Fibroblast of pulmonary artery (primary cell): ENCODE data around the gene GNB1.
"Not testable (repeated sequence)": the region's sequence is repeated elsewhere in the genome, so short reads cannot be mapped to it uniquely, and the experiment has no call there.

ENCODE experiments used
- DNase-seq: peaks from one replicate; pipeline ENCODE4 v3.0.0-alpha.2; 2010; ENCODE audit warnings: low read depth
- H3K4me3 ChIP-seq: replicated peaks from 2 replicates; pipeline ENCODE4 v1.5.1; 2011; ENCODE audit warnings: low read depth, mild to moderate bottlenecking, control low read depth, low read length, moderate library complexity
- TF ChIP-seq, protein P1 (sequence below): IDR thresholded peaks from 2 replicates; pipeline ENCODE4 v1.5.1; 2011; ENCODE audit warnings: mild to moderate bottlenecking, control low read depth, low read length, inconsistent platforms; ENCODE audit errors: missing control alignments

The GNB1 gene

DNA sequence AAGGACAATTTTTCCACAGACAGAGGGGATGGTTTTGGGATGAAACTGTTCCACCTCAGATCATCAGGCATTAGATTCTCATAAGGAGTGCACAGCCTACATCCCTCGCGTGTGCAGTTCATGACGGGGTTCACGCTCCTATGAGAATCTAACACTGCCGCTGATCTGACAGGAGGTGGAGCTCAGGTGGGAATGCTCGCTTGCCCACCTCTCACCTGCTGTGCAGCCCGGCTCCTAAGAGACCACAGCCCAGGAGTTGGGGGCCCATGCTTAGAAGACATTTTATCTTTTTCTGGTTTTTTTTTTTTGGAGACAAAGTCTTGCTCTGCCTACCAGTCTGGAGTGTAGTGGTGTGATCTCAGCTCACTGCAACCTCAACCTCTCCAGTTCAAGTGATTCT lies 16.0 kb downstream of the GNB1 start:
- H3K4me3 ChIP-seq, result no peak overlapping the region
- TF ChIP-seq, protein P1, sequence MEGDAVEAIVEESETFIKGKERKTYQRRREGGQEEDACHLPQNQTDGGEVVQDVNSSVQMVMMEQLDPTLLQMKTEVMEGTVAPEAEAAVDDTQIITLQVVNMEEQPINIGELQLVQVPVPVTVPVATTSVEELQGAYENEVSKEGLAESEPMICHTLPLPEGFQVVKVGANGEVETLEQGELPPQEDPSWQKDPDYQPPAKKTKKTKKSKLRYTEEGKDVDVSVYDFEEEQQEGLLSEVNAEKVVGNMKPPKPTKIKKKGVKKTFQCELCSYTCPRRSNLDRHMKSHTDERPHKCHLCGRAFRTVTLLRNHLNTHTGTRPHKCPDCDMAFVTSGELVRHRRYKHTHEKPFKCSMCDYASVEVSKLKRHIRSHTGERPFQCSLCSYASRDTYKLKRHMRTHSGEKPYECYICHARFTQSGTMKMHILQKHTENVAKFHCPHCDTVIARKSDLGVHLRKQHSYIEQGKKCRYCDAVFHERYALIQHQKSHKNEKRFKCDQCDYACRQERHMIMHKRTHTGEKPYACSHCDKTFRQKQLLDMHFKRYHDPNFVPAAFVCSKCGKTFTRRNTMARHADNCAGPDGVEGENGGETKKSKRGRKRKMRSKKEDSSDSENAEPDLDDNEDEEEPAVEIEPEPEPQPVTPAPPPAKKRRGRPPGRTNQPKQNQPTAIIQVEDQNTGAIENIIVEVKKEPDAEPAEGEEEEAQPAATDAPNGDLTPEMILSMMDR, result no peak
- no peak for DNase-seq

DNA sequence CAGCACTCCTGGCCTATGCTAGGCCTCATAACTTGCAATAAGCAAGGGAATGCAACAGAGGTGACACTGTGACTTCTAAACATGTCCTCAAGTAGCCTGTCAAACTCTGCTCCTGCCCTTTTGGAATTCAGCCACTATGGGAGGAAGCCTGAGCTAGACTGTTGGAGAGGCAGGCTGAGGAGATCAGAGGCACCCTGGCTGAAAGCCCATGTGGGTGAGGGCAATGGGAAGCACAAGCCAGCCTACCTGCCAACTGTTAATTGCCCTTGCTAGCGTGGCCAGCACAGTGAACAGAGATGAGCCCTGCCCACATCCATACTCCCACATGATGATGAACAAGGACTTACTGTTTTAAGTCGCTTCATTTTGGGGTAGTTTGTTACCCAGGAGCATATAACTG lies 17.7 kb downstream of the GNB1 start:
- H3K4me3 ChIP-seq, result no peak overlapping the region
- TF ChIP-seq, protein P1, result no peak
- no peak for DNase-seq

DNA sequence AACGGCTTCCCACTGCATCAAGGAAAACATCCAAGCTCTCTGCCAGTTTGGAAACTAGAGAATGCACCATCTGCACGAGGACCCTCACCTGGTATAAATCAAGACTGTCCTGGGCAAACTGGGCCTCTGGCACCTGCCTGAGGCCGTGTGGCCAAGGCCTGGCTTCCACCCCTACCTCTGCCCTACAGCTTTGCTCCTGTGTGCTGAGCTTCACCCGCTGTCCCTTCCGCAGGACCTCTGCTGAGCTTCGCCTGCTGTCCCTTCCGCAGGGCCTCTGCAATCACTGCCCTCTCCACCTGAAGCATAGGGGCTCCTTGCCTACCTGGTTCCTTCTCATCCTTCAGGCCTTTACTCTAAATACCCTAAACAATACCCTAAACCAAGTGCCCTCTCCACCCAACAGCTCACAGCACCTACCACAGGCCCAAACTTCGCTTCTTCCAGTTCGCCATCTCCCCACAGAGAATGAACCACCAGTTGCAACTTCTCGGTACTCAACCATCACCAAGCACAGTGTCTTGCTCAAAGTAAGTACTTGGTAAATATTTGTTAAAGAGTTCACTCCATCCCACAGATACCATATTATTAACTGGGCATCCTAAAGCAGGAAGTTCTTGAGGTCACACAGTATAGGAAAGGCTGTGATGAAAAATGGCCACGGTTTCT lies 18.4 kb downstream of the GNB1 start:
- TF ChIP-seq, protein P1, result no peak
- H3K4me3 ChIP-seq, result no peak overlapping the region
- no peak for DNase-seq

DNA sequence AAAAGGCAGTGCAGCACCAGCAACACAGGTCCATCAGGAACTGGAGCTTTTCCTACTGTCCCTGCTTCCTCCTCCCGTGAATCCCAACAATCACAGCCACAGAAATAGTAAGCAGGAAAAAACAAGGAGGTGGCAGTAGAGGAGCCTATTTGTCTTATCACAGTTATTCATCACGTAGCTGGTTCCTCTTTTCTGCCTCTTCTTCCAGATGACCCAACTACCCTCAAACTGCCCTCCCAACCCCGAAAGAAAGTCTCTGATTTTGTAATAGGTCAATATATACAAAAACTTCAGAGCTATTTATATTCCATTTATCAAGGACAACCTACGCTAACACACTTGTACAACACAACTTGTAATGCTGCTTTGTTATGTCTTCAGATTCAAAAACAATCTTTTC lies 21.4 kb downstream of the GNB1 start:
- TF ChIP-seq, protein P1, result no peak
- H3K4me3 ChIP-seq, result no peak overlapping the region
- DNase-seq, result no peak

DNA sequence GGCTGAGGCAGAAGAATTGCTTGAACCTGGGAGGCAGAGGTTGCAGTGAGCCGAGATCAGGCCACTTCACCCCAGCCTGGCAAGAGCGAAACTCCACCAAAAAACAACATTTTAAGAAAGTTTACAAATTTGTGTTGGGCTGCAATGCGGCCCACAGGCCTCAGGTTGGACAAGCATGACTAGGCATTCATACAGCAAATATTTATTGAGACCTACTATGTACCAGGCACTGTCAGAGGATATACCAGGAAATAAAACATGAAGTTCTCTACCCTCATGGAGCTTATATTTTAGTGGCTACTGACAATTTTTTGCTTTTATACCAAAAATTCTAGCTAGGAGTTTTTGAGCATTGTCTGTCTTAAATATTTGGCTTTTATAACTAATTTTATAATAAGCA lies 23.7 kb downstream of the GNB1 start:
- DNase-seq, result no peak
- TF ChIP-seq, protein P1, result no peak
- H3K4me3 ChIP-seq, result no peak overlapping the region

DNA sequence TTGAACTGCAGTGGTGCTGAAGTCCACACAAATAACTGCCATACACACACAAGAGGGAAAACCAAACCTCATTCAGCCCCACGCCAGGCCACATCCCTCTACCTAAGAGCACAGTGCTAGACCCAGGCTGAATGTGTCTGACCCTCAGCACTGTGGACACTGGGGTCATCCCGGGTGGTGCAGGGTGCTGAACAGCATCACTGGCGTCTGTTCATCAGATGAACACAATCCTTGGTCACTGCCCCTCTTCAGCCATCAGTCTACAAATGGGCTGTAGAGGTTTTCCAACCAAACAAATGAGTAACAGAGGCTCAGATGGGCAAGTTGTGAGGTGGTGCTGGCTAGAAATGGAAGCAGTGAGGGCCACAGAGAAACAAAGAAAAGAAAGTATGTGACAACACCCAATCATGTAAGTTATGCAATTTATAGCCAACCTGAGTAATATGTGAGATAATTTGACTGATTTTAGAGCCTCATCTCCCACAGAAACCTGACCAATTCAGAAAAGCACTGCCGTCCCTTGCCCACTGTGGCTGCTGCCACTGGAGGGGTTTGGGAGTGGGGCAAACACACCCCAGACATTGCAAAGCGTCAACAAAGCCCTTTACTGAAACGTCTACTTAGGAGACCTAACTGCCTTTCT lies 27.9 kb downstream of the GNB1 start:
- no peak for DNase-seq
- no peak overlapping the region for H3K4me3 ChIP-seq
- TF ChIP-seq, protein P1, result no peak

DNA sequence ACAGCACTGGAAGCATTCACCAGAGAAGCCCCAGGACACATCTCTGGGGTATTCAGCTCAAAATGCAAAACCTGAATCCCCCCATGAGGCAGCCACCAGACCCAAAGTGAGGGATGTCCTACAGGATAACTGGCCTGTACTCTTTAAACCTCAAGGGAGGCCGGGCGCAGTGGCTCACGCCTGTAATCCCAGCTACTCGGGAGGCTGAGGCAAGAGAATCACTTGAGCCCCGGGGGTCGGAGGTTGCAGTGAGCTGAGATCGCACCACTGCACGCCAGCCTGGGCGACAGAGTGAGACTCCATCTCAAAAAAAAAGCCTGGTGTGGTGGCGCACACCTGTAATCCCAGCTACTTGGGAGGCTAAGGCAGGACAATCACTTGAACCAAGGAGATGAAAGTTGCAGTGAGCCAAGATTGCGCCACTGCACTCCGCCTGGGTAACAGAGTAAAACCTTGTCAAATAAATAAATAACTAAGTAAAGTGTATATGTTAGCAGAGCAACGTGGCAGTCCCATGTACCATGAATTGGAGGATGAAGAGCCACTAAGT lies 29.1 kb downstream of the GNB1 start:
- H3K4me3 ChIP-seq, DNase-seq: not testable (repeated sequence)
